ENCODE data around the gene PCMTD2.

DNA sequence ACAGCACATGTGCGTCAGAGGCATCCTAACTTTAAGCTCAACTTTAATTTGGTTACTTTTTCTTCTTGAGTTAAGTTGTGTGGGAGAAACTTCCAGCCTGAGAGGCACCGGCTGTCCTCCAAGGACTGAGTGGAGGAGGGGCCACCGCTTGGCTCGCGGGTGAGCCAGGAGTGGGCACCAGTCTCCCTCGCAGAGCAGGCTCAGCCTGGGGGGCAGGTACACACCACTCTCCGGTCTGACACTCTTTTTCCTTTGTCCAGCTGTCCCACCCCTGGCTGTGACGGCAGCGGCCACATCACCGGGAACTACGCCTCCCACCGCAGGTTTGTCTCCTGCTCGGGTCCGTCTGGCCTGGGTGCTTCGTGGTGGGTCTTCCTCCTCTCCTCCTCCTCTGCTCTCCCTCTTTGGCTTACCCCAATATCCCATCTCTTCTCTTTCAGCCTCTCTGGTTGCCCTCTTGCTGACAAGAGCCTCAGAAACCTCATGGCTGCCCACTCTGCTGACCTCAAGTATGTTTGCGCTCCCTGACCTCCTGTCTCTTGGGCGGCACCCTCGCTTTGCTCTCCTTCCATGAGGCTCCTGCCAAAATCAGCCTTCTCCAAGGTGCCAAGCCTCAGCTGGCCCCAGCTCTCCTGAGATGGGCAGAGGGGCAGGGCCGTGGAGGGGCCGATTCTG, 32.6 kb upstream of the PCMTD2 start:
- TF ChIP-seq, protein P1, sequence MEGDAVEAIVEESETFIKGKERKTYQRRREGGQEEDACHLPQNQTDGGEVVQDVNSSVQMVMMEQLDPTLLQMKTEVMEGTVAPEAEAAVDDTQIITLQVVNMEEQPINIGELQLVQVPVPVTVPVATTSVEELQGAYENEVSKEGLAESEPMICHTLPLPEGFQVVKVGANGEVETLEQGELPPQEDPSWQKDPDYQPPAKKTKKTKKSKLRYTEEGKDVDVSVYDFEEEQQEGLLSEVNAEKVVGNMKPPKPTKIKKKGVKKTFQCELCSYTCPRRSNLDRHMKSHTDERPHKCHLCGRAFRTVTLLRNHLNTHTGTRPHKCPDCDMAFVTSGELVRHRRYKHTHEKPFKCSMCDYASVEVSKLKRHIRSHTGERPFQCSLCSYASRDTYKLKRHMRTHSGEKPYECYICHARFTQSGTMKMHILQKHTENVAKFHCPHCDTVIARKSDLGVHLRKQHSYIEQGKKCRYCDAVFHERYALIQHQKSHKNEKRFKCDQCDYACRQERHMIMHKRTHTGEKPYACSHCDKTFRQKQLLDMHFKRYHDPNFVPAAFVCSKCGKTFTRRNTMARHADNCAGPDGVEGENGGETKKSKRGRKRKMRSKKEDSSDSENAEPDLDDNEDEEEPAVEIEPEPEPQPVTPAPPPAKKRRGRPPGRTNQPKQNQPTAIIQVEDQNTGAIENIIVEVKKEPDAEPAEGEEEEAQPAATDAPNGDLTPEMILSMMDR (IDR thresholded peaks at IDR 0.05; ENCODE audit: insufficient read depth, low read length, poor library complexity, severe bottlenecking) = no peak
- no peak for TF ChIP-seq EZH2phosphoT487 (conservative IDR thresholded peaks at IDR 0.05; ENCODE audit: low read length)
